Astrocyte (in vitro differentiated cells and primary cell): ENCODE results near the gene LAMC1. TPM values are rescaled to one million over a fixed set of nuclear protein-coding genes. Genes with fewer than 3 reads are reported as not detected.

ENCODE experiments used
- DNase-seq: peaks from one replicate; pipeline ENCODE4 v3.0.0-alpha.2; 2010; ENCODE audit warnings: low read depth
- FAIRE-seq: peaks from 2 replicates; lab custom pipeline; 2011; peaks lifted over from hg19 to GRCh38; lab: Jason Lieb, UNC
- H2AFZ ChIP-seq: 2 replicates; pipeline ENCODE4 v1.6.0; 2012; ENCODE audit warnings: low read depth, low read length, inconsistent platforms
- H3K27ac ChIP-seq: 2 replicates; pipeline ENCODE4 v1.5.1; 2011; ENCODE audit warnings: low read depth, low read length, inconsistent platforms
- H3K27me3 ChIP-seq: 2 replicates; pipeline ENCODE4 v1.6.0; 2011; ENCODE audit warnings: low read length, inconsistent platforms; ENCODE audit not compliant: insufficient read depth
- H3K36me3 ChIP-seq: 2 replicates; pipeline ENCODE4 v1.5.1; 2011; ENCODE audit warnings: low read length, inconsistent platforms; ENCODE audit not compliant: insufficient read depth
- H3K4me1 ChIP-seq: 2 replicates; pipeline ENCODE4 v1.5.1; 2011; ENCODE audit warnings: low read length, inconsistent platforms; ENCODE audit not compliant: insufficient read depth
- H3K4me2 ChIP-seq: 2 replicates; pipeline ENCODE4 v1.6.0; 2012; ENCODE audit warnings: low read length, inconsistent platforms
- H3K4me3 ChIP-seq: 2 replicates; pipeline ENCODE4 v1.5.1; 2011; ENCODE audit warnings: low read depth, mild to moderate bottlenecking, low read length, inconsistent platforms; ENCODE audit not compliant: insufficient read depth
- H3K79me2 ChIP-seq: 2 replicates; pipeline ENCODE4 v1.6.0; 2012; ENCODE audit warnings: mild to moderate bottlenecking, low read length, inconsistent platforms; ENCODE audit not compliant: insufficient read depth
- H3K9ac ChIP-seq: 2 replicates; pipeline ENCODE4 v1.6.0; 2012; ENCODE audit warnings: mild to moderate bottlenecking, low read length, inconsistent platforms
- H3K9me3 ChIP-seq: 2 replicates; pipeline ENCODE4 v1.5.1; 2012; ENCODE audit warnings: low read depth, mild to moderate bottlenecking, low read length, inconsistent platforms; ENCODE audit not compliant: insufficient read depth
- H4K20me1 ChIP-seq: 2 replicates; pipeline ENCODE4 v1.6.0; 2012; ENCODE audit warnings: low read length, inconsistent platforms; ENCODE audit not compliant: insufficient read depth
- H3K27ac Mint-ChIP-seq: one replicate; pipeline ENCODE4 v1.8.0; 2021; ENCODE audit warnings: mild to moderate bottlenecking, mixed read lengths; ENCODE audit not compliant: unreplicated experiment
- H3K27me3 Mint-ChIP-seq: one replicate; pipeline ENCODE4 v1.8.0; 2021; ENCODE audit warnings: low read depth, mixed read lengths; ENCODE audit not compliant: unreplicated experiment
- H3K36me3 Mint-ChIP-seq: one replicate; pipeline ENCODE4 v1.8.0; 2021; ENCODE audit warnings: low read depth, mixed read lengths; ENCODE audit not compliant: unreplicated experiment
- H3K4me1 Mint-ChIP-seq: one replicate; pipeline ENCODE4 v1.8.0; 2021; ENCODE audit warnings: low read depth, mixed read lengths; ENCODE audit not compliant: unreplicated experiment
- H3K4me3 Mint-ChIP-seq: one replicate; pipeline ENCODE4 v1.8.0; 2021; ENCODE audit warnings: mild to moderate bottlenecking, moderate library complexity, mixed read lengths; ENCODE audit not compliant: unreplicated experiment
- H3K9me3 Mint-ChIP-seq: one replicate; pipeline ENCODE4 v1.8.0; 2021; ENCODE audit warnings: mild to moderate bottlenecking, mixed read lengths; ENCODE audit not compliant: unreplicated experiment
- CTCF ChIP-seq: IDR thresholded peaks from 2 replicates; pipeline ENCODE4 v1.5.1; 2011; ENCODE audit warnings: low read depth, mild to moderate bottlenecking, inconsistent platforms, low read length, moderate library complexity; ENCODE audit not compliant: insufficient read depth
- EZH2 ChIP-seq: IDR thresholded peaks from 2 replicates; pipeline ENCODE4 v1.6.1; 2012; ENCODE audit warnings: mild to moderate bottlenecking, low read length, inconsistent platforms; ENCODE audit not compliant: insufficient read depth
- total RNA-seq: library from RNA; stranded (reverse); gene quantifications from 2 replicates; pipeline ENCODE4 v1.2.1, GENCODE V29; 2021

LAMC1 gene
- total RNA-seq, 1 donor from 2014 or later, result 270 TPM

- Histone ChIP-seq H3K27ac (no peak overlapping the region), H3K27me3 (no peaks in the 10 kb centered on the region), H3K4me3 (no peak overlapping the region), H3K9ac (no peak overlapping the region), H2AFZ (no peak overlapping the region), H3K4me1 (peaks cover 6% of the 10 kb centered on the region), H4K20me1 (no peaks in the 10 kb centered on the region), H3K9me3 (no peaks in the 10 kb centered on the region), H3K79me2 (no peaks in the 10 kb centered on the region), H3K4me2 (no peak overlapping the region), H3K36me3 (no peaks in the 10 kb centered on the region)
- H3K36me3 Mint-ChIP-seq, result no peaks in the 10 kb centered on the region
- peaks cover 9% of the 10 kb centered on the region for H3K4me1 Mint-ChIP-seq
- DNase-seq (no peak), FAIRE-seq (no peak)
- no peaks in the 10 kb centered on the region for H3K27me3 Mint-ChIP-seq
- no peak overlapping the region for H3K4me3 Mint-ChIP-seq
- peak overlapping the region; percentile 68 for H3K27ac Mint-ChIP-seq
- H3K9me3 Mint-ChIP-seq, result no peaks in the 10 kb centered on the region
- TF ChIP-seq CTCF, result no peak
- no peak for TF ChIP-seq EZH2
Measured at GRCh38 chr1:183150445-183150844, 127.2 kb downstream of the LAMC1 start.

GRCh38 chr1:183152180-183152579 is 129.0 kb downstream of the LAMC1 start:
- no peak for FAIRE-seq
- H3K9ac ChIP-seq, result no peak overlapping the region
- no peaks in the 10 kb centered on the region for H3K9me3 ChIP-seq

More at GRCh38 chr1:183152180-183152579, 129.0 kb downstream of the LAMC1 start:
- Histone ChIP-seq H3K79me2 (no peaks in the 10 kb centered on the region), H3K27ac (no peak overlapping the region), H4K20me1 (no peaks in the 10 kb centered on the region), H3K4me2 (no peak overlapping the region), H3K27me3 (no peaks in the 10 kb centered on the region), H3K4me3 (no peak overlapping the region), H3K36me3 (no peaks in the 10 kb centered on the region), H3K4me1 (peaks cover 6% of the 10 kb centered on the region), H2AFZ (no peak overlapping the region)
- Mint-ChIP-seq H3K27ac (no peak overlapping the region), H3K4me1 (peaks cover 9% of the 10 kb centered on the region), H3K36me3 (no peaks in the 10 kb centered on the region), H3K9me3 (no peaks in the 10 kb centered on the region), H3K27me3 (no peaks in the 10 kb centered on the region), H3K4me3 (no peak overlapping the region)
- no peak for DNase-seq
- no peak for TF ChIP-seq EZH2
- TF ChIP-seq CTCF, result no peak
